ENCODE measurements around the gene SERGEF.
A peak's percentile ranks its signal among the peaks of the same experiment; 100 is the strongest.

The SERGEF gene

GRCh38 chr11:17986007-17986710, 26.7 kb downstream of the SERGEF start:
- H3K4me3 ChIP-seq (ENCODE audit: low read depth, low read length): no peak overlapping the region
- TF ChIP-seq CTCF (IDR thresholded peaks at IDR 0.05; ENCODE audit: low read depth, low read length): no peak

GRCh38 chr11:17985517-17985916, 27.3 kb downstream of the SERGEF start:
- no peak overlapping the region for H3K4me3 ChIP-seq (ENCODE audit: low read depth, low read length)
- no peak for TF ChIP-seq CTCF (IDR thresholded peaks at IDR 0.05; ENCODE audit: low read depth, low read length)

GRCh38 chr11:17983569-17983968, 29.3 kb downstream of the SERGEF start:
- H3K4me3 ChIP-seq (ENCODE audit: low read depth, low read length): no peak overlapping the region
- no peak for TF ChIP-seq CTCF (IDR thresholded peaks at IDR 0.05; ENCODE audit: low read depth, low read length)

GRCh38 chr11:17979770-17980371, 33.0 kb downstream of the SERGEF start:
- peak; percentile 97 for TF ChIP-seq CTCF (IDR thresholded peaks at IDR 0.05; ENCODE audit: low read depth, low read length)
- no peak overlapping the region for H3K4me3 ChIP-seq (ENCODE audit: low read depth, low read length)

GRCh38 chr11:17978553-17979287, 34.1 kb downstream of the SERGEF start:
- peak; percentile 73 for TF ChIP-seq CTCF (IDR thresholded peaks at IDR 0.05; ENCODE audit: low read depth, low read length)

GRCh38 chr11:17976651-17977050, 36.2 kb downstream of the SERGEF start:
- TF ChIP-seq CTCF (IDR thresholded peaks at IDR 0.05; ENCODE audit: low read depth, low read length): no peak
- H3K4me3 ChIP-seq (ENCODE audit: low read depth, low read length): no peak overlapping the region

More at GRCh38 chr11:17978553-17979287, 34.1 kb downstream of the SERGEF start:
- no peak overlapping the region for H3K4me3 ChIP-seq (ENCODE audit: low read depth, low read length)

- TF ChIP-seq CTCF (IDR thresholded peaks at IDR 0.05; ENCODE audit: low read depth, low read length): no peak
- no peak overlapping the region for H3K4me3 ChIP-seq (ENCODE audit: low read depth, low read length)
Measured at GRCh38 chr11:17974246-17974645, 38.6 kb downstream of the SERGEF start.

Data from WI38 (cell line).